Cerebellar nuclear complex (tissue), 1 donor: Measurements from ENCODE around the gene LAMC3.

Experiments
- DNase-seq, 2 experiments: peaks; one replicate each; lab custom pipeline; 2025; lab: John Stamatoyannopoulos, UW

LAMC3 gene

DNA sequence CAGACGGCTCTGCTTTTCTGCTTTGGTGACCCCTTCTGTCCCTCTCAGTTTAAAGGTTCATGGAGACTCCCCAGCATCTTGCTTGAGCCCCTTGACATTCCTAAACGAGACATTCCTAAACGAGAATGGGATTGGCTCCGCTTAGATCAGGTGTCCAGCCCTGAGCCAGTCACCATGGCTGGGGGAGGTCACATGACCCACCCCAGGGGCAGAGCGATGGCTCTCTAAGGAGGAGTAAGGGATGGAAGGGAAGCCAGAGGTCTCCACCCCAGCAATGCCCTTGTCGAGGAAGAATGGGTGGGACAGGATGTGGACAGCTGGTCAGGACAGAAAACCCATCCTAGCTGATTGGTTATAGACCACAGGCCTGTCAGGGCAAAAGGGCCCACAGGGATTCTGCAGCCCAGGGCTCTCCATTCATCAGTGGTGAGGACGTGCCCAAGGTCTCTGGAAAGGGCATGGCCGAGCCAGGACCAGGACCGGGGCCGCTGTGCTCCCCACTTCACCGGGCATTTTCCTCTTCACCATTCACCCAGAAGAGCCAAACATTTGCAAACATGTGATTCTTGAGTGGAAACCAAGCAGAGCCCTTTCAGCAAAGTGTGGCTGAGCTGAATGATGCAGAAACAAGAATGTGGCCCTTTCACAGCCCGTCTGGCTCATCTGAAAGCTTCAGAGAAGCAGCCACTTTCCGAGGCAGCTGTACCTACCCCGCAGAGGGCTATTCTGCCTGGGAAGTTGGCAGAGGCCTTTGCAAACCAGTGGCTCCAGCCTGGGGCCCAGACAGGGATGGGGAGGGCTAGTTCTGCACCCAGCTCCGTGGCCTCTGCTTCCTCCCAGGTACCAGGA, 67.6 kb downstream of the LAMC3 start:
- no peak for DNase-seq

DNA sequence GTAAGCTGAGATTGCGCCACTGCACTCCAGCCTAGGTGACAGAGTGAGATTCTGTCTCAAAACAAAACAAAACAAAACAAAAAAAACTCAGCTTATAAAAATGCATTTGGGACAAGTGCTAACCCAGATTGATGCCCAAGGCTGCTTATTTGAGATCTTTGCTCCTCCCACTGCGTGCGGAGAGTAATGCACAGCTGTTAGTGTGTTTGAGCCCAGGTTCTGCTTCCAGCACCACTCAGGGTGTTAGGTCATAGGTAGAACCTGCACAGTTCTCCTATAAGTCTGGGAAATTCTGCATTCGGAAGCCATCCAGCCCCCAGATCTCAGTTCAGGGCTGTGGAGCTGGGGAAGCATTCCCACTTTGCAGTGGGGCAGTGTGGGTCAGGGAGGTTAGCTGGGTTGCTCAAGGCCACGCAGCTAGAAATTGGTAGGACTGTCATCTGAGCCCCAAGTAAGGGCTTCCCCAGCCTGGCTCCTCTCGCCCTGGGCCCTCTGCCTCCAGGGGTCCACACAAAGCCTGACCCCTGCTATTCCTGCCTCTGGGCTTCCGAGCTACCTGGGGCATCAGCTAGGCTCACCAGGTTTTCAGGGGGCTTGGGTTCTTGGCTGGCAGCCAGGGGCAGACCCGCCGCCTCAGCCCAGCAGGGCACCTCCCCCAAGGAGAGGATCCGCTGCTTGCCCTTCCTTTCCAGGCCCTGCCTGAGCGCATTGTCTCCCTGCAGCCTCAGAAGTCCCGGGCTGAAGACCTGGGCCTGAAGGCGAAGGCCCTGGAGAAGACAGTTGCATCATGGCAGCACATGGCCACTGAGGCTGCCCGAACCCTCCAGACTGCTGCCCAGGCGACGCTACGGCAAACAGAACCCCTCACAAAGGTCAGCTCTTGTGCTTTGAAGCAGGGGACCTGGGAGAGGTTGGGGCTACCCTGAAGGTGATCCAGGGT, 69.7 kb downstream of the LAMC3 start:
- DNase-seq, result no peak

DNA sequence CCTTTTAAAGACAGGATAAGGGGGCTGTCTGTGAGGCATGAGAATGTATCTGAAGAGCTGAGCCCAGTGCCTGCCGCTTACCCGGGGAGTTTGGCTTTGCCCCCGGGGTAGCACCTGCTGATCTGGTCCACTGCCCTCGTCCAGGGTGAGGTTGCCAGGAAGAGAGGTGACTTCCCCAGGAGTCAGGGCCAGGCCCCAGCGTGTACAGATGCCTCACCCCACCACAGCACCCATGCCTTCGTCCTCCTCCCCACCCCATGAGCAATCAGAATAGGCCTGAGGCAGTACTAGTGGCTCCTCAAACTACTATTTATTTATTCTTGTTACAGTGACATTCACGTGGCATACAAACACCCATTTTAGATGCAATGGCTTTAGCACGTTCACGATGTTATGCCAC, 71.6 kb downstream of the LAMC3 start:
- no peak for DNase-seq

DNA sequence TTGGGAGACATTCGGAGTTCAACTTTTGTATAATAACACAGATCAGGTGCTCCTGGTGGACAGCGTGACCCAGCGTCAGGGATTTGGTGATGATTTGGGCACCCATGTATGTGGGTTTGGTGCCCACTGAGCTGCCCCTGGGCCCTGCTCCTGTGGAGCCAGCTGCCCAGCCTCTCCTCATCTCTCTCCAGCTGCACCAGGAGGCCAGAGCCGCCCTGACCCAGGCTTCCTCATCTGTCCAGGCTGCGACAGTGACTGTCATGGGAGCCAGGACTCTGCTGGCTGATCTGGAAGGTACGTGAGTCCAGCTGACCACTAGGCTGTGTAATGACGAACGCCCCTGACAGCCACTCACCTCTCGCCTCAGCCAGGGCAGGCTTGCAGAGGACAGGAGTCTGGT, 72.9 kb downstream of the LAMC3 start:
- DNase-seq, result no peak

DNA sequence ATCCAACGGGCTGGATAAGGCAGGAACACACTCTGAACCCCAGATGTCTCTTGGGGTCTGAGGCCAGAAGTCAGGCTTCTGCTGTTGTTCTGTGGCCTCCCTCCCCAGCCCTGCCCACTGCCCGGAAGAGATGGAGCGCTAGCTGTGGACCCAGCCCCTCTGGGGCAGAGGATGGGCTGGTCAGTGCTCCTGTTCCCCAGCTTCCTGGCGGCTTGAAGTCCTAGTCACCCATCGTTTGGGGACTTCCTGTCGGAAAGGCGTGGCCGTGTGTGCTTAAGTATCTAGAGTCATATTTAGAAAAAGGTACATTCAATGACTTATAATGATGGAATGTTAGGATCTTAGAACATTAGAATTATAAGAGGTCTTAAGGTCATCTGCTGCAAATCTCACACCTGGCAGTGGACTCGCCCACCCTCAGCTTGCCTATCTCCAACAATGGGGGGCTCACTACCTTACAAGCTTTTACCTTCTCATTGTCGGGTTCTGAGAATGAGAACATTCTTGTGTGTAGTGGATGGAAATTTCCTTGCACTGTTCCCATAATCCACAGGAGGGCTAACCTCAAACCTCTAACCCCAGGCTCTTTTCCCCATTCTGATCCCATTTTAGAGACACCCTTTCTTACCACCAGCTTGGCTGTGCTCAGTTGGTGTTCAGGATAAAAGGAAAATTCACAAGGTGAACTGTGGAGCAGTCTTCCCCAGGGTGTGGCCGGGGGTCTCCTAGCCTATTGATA, 74.0 kb downstream of the LAMC3 start:
- DNase-seq, result no peak

DNA sequence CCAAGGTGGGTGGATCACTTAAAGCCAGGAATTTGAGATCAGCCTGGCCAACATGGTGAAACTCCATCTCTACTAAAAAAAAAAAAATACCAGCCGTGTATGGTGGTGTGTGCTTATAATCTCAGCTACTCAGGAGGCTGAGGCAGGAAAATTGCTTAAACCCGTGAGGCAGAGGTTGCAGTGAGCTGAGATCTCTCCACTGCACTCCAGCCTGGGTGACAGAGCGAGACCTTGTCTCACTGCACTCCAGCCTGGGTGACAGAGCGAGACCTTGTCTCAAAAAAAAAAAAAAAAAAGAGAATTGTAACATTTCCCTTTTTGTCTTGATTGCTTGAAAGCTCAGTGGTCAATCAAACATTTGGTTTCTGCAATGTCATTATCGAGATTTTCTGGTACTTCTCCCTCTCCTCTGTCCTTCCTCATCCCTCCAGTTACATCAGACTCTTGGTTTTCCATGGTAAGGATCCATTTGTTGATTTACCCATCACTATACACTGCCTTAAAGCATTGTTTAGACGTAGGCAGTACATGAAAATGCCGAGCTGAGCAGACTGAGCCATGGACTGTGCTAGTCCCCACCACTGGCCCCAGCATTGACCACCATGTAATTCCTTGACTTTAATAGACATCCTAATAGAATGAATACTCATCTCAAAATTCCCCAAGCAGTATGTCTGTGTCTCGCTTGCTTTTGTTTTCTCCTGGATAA, 75.8 kb downstream of the LAMC3 start:
- no peak for DNase-seq

DNA sequence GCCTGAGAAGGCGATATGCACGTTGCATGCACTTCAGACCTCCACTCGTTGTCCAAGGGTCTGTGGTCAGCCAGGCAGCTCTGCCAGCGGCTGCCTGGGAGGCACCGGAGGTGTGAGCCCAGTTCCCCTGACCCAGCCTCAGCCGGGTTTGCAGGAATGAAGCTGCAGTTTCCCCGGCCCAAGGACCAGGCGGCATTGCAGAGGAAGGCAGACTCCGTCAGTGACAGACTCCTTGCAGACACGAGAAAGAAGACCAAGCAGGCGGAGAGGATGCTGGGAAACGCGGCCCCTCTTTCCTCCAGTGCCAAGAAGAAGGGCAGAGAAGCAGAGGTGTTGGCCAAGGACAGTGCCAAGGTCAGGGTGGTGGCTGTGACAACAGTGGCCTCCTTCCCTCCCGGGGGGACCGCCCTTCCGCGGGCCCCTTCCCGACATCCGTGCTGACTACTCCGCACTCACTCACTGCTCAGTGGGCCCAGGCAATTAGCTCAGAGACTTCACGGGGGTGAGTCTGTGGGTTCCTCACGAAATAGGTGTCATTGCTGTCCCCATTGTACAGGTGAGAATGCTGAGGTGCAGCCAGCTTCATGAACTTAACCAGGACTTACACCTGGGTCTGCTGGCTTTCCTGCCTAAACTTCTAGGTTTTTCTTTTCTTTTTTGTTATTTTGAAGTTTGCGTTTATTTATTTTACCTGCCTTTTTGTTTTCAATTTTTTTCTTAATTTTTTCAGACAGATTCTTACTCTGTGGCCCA, 76.6 kb downstream of the LAMC3 start:
- no peak for DNase-seq

DNA sequence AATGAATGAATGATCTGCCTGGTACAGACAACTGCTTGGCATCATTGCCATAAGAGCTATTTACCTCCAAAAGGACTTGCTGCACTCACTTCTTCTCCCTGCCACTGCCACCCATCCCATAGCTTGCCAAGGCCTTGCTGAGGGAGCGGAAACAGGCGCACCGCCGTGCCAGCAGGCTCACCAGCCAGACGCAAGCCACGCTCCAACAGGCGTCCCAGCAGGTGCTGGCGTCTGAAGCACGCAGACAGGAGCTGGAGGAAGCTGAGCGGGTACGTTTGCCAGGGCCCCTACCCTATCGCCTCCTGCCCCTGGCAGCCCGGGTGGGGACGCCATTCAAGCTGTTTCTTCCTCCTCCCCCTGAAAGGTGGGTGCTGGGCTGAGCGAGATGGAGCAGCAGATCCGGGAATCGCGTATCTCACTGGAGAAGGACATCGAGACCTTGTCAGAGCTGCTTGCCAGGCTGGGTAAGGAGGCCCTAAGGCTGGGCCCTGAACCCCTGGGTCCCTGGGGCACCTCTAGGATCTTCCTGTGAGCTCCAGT, 78.5 kb downstream of the LAMC3 start:
- DNase-seq, result no peak

DNA sequence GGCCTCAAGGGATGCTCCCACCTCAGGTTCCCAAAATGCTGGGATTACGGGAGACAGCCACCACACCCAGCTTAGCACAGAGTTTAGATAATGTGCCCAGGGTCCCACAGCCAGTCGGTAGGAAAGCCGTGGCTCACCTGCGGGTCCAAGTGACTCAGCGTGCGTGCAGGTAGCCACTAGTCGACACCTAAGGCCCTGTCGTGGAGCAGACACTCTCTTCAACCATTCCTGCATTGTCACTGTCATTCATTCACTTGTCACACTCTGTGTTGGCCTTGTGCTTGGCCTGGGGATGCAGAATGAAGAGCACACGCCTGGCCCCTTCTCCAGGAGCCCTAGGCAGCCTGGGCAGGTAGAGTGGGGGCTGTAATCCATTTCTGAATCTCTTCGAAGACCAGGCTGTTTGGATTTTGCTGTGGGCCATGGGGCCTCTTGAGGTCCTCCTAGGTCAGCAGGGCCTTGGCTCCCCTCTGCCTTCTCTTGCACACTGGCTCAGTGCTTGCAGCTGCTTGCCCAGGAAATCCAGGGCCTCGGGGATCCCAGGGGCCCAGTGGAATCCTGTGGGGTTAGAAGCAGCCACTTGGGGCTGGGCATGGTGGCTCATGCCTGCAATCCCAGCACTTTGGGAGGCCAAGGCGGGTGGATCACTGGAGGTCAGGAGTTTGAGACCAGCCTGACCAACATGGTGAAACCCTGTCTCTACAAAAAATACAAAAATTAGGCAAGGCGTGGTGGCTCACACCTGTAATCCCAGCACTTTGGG, 81.2 kb downstream of the LAMC3 start:
- no peak for DNase-seq

DNA sequence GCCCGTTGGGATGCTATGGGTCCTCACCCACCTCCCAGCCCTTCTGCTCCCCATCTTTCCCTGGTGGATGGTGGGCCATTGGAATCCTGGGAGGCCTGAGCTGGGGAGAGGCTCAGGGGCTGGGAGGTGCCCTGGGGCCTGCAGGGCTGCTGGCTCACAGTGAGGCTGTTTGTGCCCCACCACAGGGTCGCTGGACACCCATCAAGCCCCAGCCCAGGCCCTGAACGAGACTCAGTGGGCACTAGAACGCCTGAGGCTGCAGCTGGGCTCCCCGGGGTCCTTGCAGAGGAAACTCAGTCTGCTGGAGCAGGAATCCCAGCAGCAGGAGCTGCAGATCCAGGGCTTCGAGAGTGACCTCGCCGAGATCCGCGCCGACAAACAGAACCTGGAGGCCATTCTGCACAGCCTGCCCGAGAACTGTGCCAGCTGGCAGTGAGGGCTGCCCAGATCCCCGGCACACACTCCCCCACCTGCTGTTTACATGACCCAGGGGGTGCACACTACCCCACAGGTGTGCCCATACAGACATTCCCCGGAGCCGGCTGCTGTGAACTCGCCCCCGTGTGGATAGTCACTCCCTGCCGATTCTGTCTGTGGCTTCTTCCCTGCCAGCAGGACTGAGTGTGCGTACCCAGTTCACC, 82.5 kb downstream of the LAMC3 start:
- no peak for DNase-seq

DNA sequence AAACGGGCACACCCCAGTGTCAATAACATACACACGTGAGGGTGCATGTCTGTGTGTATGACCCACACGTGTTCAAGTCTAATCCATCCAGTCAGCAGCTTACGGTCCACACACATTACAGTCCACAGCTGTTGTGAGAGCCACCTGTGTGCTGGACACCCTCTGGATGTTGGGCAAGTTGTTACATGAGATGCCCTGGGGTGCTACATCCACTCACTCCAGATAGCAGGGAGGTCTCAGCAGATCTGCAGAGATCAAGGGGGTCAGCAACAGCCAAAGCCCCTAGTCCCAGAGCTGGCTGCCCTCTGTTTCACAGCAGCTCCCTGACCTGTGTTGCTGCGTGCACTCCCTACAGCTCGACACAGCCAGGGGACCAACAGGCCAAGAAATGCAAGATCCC, 83.1 kb downstream of the LAMC3 start:
- DNase-seq, result no peak

DNA sequence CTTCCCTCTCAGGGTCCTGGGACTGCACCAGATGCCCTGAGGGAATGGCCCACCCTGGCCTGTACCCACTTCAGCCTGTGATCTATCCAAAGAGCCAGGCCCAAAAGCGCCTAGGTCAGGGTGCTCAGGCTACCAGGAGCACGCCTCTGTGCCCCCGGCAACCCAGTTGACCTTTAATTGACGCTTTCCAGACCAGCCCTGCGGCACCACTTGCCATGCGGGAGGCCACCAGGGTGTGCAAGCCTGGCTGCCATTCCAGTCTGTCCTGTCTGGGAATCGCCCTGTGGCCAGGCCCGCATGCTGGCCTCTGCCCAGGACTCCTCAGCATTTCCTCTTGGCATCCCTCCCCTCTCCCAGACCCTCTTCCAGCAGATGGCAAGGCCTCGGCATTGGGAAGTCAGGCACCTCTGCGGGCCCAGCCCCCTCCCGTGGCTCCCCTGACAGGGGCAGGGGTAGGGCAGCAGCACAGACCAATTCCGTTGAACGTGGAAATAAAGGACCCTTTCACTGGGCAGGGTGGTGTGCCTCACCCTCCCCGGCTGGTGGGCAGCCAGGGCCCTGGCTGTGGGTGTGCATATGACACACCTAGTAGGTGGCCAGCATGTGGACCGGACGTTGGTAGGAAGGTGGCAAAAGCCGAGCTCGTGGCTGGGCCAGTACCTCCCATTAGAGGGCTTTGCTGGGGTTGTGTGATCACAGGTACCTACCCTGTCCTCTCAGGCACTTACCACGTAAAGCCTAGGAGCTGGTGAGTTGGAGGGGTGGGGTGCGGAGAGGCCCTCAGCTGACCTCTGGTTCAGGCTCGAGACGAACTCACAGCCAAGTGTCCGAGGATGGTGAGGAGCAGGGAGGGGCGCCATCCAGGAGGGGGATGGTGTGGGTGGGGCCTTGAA, 83.8 kb downstream of the LAMC3 start:
- no peak for DNase-seq

DNA sequence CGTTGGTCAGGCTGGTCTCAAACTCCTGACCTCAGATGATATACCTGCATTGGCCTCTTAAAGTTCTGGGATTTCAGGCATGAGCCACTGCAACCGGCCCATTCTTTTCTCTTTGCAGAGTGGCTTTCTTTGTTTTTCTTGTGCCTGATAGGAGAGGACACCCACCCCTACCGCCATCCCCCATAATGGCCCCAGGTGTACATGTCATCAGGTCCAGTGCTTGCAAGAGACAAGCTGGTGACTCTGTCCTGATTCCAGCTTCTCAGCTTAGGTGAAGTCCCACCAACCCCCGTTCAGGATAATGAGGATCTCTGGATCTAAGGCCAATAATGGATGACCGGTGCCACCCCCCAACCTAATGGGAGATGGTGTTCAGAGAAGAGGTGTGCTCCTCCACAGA, 85.0 kb downstream of the LAMC3 start:
- no peak for DNase-seq

DNA sequence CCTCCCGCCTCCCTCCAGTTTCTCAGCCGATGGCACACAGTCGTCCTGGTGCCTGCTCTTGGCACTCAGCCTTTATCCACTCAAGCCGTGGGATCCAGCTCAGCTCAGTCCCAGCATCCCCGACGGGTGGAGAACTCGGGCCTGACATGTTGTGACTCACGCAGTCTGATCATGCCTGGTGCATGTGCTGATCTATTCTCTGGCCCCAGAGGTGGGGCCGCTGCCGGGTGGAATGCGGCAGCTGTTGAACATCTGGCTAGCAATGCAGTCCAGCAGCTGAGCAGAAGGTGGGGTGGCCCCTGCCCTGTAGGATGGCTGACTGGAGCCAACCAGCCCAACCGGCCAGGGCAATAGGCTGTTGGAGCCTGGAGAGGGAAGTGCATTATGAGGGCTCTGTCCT, 85.6 kb downstream of the LAMC3 start:
- DNase-seq, result no peak

DNA sequence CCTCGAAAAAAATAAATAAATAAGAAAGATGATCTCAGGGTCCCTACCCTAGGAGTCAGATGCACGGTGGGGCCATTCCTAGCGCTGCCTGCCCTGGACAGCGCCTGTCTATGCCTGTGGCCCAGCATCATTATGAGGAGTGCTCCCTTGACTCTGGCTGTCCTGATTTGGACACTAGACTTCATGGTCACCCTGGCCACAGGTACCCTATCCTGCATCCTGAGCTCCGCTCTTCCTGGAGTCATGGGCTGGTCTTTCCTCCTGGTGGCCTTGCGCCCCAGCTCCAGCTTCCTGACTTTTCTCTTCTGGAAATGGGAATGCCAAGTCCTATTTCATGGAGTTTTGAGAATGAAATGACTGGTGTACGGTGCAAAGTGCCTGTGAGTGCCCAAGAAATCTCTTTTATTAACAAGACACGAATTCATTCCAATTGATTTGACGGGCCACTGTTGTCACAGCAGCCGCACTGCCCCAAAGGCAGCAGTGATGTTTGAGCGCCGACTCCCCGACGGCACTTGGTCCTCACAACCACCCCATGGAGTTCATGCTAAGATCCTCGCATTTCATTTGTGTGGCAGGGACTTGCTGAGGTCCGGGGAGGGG, 86.8 kb downstream of the LAMC3 start:
- no peak for DNase-seq

DNA sequence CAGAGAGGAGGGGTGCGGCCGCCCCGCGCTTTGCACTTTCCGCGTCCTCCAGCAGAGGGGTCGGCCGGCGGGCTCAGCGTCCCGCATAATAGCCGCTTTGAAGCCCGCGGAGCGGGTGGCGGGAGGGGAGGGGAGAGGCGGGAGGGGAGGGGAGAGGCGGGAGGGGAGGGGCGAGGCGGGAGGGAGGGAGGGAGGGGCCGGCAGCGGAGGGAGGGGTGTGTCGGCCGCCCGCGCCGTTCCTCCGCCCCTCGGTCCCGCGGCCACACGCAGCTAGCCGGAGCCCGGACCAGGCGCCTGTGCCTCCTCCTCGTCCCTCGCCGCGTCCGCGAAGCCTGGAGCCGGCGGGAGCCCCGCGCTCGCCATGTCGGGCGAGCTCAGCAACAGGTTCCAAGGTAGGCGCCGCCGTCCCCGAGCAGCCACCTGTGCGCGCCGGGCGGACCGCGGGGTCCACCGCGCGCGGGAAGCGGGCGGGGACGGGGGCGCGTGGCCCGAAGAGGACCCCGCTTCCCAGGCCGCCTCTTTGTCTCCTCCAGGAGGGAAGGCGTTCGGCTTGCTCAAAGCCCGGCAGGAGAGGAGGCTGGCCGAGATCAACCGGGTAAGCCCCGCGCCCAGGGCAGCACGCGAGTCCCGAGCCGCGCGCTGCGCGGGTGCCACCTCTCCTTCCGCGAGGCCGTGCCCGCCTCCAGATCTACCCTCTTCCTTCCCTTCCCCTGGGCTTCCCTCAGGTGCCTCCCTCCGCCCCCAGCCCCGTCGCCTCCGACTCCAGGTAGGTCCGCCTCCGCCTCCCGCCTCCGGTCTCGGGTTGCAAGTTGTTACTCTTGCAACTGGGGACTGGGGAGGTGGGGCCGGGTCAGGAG, 87.5 kb downstream of the LAMC3 start, which contains the start of gene AIF1L:
TSS of gene AIF1L (plus strand) at position 263 of the 857 bp plus-strand sequence. CDS start at position 362, 99 bp downstream.
- no peak for DNase-seq
